ENCODE data around the gene RPL10A. TPM values are rescaled to one million over a fixed set of nuclear protein-coding genes. Genes with fewer than 3 reads are reported as not detected.
"Not testable (repeated sequence)": the region's sequence is repeated elsewhere in the genome, so short reads cannot be mapped to it uniquely, and the experiment has no call there.

RPL10A gene
- total RNA-seq, 4 donors from 2014 or later: 1,152 to 2,101 (median 1,461) TPM

GRCh38 chr6:35435074-35435837, 32.9 kb upstream of the RPL10A start:
- TF ChIP-seq, protein P1, sequence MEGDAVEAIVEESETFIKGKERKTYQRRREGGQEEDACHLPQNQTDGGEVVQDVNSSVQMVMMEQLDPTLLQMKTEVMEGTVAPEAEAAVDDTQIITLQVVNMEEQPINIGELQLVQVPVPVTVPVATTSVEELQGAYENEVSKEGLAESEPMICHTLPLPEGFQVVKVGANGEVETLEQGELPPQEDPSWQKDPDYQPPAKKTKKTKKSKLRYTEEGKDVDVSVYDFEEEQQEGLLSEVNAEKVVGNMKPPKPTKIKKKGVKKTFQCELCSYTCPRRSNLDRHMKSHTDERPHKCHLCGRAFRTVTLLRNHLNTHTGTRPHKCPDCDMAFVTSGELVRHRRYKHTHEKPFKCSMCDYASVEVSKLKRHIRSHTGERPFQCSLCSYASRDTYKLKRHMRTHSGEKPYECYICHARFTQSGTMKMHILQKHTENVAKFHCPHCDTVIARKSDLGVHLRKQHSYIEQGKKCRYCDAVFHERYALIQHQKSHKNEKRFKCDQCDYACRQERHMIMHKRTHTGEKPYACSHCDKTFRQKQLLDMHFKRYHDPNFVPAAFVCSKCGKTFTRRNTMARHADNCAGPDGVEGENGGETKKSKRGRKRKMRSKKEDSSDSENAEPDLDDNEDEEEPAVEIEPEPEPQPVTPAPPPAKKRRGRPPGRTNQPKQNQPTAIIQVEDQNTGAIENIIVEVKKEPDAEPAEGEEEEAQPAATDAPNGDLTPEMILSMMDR (IDR thresholded peaks at IDR 0.05): no peak
- TF ChIP-seq POLR2A (IDR thresholded peaks at IDR 0.05): no peak
- H3K4me3 ChIP-seq: no peak overlapping the region
- H3K27ac ChIP-seq: no peak overlapping the region
- no peaks in the 10 kb centered on the region for H3K36me3 ChIP-seq
- intact Hi-C loops (cut with DNase I): no loop called here
- WGBS, 2 donors: 68 to 83% methylated on average over 8 to 10 of the region's 16 CpGs
- no peaks in the 10 kb centered on the region for H3K27me3 ChIP-seq
- DNase-seq: no peak
- H3K9me3 ChIP-seq: peaks cover 0 to 3% (median 0%) of the 10 kb centered on the region in 3 donors
- no peaks in the 10 kb centered on the region for H3K4me1 ChIP-seq

DNA sequence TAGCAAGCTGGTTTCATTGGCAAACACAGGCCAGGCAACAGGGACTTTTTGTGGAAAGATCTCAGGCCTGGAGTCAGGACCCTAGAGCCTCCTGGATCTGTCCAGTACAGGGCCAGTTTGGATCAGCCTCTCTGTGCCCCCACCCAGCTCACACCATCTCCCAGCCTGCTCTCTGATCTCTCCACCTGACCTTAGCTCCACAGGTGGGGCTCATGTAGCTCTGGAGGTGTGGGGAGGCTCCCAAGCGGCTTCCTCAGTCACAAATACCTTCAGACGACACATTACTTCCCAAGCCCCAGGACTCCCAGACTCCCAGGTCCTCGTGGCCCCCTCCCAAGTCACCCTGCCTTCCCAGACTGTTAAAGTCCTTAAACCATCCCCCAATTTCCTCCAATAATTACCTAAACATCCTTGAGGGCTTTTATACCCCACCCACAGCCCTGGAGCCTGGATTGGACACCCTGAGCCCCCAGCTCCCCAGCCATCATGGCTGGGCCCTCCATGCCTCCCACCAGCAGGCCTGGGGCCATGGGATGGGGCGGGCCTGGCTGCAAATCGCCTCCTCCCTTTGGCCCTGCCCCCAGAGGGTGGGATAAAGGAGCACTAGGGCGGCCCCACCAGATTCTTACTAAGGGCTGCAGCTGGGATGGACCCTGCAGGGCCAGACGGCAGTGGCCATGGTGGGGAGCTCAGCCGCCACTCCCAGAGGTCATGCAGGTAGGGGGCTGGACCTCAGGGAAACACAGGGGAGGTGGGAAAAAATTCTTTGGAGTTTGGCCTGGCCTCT, 31.9 kb upstream of the RPL10A start:
- intact Hi-C loops (cut with DNase I): no loop called here
- DNase-seq: no peak
- H3K27ac ChIP-seq: no peak overlapping the region

DNA sequence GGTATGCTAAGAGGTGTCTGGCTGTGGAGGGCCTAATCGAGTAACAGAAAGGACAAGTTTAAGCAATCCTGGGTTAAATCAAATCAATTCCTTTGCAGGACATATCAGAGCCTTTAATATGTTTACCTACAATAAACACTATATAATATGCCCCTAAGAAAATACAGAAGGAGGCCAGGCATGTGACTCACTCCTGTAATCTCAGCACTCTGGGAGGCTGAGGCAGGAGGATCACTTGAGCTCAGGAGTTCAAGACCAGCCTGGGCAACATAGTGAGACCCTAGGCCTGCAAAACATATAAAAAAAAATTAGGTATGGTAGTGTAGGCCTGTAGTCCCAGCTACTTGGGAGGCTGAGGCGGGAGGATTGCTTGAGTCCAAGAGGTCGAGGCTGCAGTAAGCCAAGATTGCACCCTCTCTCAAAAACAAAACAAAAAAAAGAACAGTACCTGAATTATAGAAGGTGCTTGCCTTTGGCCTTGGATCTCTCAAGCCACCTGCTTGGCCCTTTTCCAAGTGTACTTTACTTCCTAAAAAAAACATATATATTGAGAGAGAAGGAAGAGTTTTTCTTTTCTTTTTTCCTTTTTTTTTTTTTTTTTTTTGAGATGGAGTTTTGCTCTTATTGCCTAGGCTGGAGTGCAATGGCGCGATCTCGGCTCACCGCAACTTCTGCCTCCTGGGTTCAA, 29.7 kb upstream of the RPL10A start:
- H3K9me3 ChIP-seq; H3K4me3 ChIP-seq; H3K36me3 ChIP-seq; intact Hi-C loops (cut with DNase I); H3K27ac ChIP-seq; DNase-seq; H3K27me3 ChIP-seq: not testable (repeated sequence)
- H3K4me1 ChIP-seq: peaks cover 0 to 13% (median 0%) of the 10 kb centered on the region in 3 donors
- 92 to 95% methylated on average over 6 to 7 of the region's 7 CpGs for WGBS, 2 donors

More for the DNA sequence above, 31.9 kb upstream of the RPL10A start:
- TF ChIP-seq, protein P1 (IDR thresholded peaks at IDR 0.05): no peak
- TF ChIP-seq POLR2A (IDR thresholded peaks at IDR 0.05): no peak
- Histone ChIP-seq H3K9me3 (no peaks in the 10 kb centered on the region), H3K4me3 (no peak overlapping the region), H3K36me3 (no peaks in the 10 kb centered on the region), H3K4me1 (no peaks in the 10 kb centered on the region), H3K27me3 (no peaks in the 10 kb centered on the region)
- WGBS, 2 donors: 63 to 74% methylated on average over 3 of the region's 8 CpGs

DNA sequence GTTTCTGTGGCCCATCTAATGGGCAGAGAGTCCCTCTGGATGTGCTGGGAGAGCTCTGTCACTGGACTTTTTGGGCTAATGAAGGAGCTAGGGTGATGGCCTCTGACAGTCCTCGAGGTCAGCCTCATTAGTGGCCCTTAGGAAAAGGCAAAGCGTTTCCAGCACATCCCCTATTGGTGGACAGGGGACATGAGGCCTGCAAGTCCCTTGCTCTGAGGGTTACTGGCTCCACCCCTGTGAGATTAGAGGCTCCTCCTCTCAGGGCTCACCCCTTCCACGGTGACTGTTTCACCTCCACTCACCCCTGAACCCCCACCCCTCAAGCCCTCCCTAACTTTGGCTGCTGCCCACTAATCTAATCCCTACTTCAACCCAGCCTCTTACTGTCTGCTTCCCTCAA, 28.9 kb upstream of the RPL10A start:
- intact Hi-C loops (cut with DNase I): no loop called here
- TF ChIP-seq, protein P1 (IDR thresholded peaks at IDR 0.05): no peak
- TF ChIP-seq POLR2A (IDR thresholded peaks at IDR 0.05): no peak
- Histone ChIP-seq H3K9me3 (no peaks in the 10 kb centered on the region), H3K27me3 (no peaks in the 10 kb centered on the region), H3K4me3 (no peak overlapping the region), H3K36me3 (no peaks in the 10 kb centered on the region), H3K4me1 (peaks cover 0 to 13% (median 0%) of the 10 kb centered on the region in 3 donors), H3K27ac (no peak overlapping the region)
- WGBS, 2 donors: 34 to 47% methylated on average over 3 of the region's 3 CpGs
- no peak for DNase-seq

DNA sequence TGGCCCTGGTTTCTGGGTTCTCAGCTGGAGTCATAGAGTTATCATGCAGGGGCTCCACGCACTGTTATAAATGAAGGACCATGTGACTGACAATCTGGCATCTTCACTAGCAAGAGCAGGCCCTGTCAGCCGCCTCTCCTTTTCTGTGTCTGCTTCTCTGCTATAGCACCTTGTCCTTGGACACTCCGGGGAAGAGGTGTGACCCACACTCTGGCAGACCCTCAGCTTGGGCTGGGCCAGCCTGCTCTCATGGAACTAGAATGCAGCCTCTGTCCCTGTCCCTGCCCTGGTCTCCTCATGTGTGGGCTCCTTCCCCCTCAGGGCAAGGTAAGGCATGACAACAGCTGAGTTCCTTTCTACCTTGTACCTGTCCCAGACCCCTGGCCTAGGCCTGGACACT, 27.0 kb upstream of the RPL10A start:
- Histone ChIP-seq H3K9me3 (no peaks in the 10 kb centered on the region), H3K27ac (no peak overlapping the region), H3K36me3 (no peaks in the 10 kb centered on the region), H3K4me1 (peaks cover 0 to 13% (median 0%) of the 10 kb centered on the region in 3 donors), H3K27me3 (no peaks in the 10 kb centered on the region), H3K4me3 (no peak overlapping the region)
- intact Hi-C loops (cut with DNase I): no loop called here
- WGBS, 2 donors: 91 to 100% methylated on average over 1 to 3 of the region's 3 CpGs
- TF ChIP-seq, protein P1 (IDR thresholded peaks at IDR 0.05): no peak
- TF ChIP-seq POLR2A (IDR thresholded peaks at IDR 0.05): no peak
- DNase-seq: no peak
